ENCODE data around the gene BRPF1.

Gene BRPF1

DNA sequence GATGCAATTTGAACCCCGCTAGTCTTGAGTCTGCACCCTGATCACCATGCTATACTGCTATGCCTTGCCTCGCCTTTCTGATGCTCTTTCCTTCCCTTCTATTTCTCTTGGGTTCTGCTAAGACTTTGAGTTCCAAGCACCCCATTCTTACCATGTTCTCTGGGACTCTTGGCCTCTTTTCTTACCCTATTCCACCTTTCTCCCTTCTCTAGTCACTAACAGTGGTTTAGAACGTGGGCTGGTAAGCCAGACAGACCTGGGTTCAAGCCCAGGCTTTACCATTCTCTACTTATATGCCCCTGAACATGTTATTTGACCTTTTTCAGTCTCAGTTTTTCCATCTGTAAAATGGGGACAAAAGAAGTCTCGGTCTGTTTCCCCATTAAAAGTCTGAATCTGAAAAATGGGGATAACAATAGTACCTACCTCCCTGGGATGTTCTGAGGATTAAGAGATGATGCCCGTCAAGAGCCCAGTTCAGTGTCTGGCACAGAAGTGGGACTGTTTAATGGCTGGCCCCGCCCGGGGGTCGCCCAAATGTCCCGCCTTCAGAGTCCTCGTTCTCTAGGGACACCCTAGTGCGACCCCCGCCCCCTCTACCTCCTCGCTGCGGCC lies 60.4 kb downstream of the BRPF1 start:
- no peak for DNase-seq

DNA sequence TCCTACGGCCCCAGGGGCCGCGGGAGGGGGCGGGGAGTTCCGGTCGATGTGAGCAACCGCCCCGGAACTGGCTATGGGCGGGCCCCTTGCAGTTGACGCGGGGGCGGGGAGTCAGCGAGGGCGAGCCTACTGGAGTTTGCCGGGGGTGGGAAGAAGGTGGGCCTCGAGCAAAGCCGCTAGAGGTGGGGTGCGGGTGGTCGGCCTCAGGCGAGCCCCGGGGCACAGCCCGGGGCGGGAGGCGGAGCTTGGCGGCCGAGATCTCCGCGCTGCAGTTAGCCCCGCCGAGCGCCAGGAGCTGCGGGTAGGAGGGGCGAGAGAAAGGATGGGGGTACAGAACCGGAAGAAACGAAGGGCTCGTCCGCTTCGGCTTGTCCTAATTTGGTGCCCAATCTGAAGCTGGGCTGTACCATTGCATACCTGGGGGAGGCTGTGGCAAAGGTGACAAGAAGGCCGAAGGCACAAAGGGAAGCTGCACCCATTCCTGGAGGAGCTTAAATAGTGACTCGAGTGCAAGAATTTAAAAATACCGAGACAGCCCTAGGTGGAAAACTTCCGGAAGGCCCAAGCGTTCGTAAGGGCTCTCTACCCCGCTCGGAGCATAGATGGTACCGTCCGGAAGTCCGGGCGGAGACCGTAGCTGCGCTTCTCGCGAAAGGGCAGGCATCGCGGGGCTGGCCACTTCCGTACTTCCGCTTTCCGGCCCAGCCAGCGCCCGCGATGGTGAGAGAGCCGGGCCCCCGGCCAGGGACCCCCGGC lies 61.0 kb downstream of the BRPF1 start, which contains the start of the genes ARPC4 and TADA3:
TSS of gene ARPC4 (plus strand) at position 678 of the 756 bp plus-strand sequence. CDS start at position 718, 40 bp downstream.
TSS of gene TADA3 (minus strand) at position 69 of the 756 bp plus-strand sequence. CDS start 1,007 bp downstream, outside the sequence.
- DNase-seq = peak; percentile 83

DNA sequence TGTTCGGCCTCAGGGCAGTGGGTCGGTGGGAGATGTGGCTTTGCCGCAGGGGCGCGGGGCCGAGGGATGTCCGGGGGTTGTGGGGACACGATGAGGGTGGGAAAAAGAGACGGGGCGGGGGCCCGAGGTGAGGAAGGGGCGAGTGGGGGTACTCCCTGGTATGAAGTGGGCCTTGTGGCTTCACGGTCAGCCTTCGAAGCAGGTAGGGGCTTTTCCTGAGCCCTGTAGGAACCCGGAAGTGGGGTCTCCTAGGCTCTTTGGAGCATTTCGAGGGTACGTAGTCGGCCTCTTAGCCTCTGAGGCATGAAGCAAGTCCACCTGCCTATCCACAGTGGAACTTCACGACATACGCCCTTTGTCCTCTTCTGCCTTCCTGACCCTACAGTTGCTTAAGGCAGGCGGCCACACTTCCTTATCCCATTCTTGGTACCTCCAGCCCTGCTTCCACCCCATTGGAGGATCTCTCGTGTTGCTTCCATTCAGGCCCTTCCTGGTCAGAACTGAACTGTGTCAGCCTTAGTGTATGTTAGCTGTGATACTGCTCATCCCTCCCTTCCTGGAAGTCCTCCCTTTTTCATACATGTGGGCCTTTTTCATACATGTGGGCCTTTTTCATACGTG lies 61.7 kb downstream of the BRPF1 start:
- no peak for DNase-seq

- DNase-seq = no peak
Measured at GRCh38 chr3:9794400-9794799, 62.9 kb downstream of the BRPF1 start.

DNA sequence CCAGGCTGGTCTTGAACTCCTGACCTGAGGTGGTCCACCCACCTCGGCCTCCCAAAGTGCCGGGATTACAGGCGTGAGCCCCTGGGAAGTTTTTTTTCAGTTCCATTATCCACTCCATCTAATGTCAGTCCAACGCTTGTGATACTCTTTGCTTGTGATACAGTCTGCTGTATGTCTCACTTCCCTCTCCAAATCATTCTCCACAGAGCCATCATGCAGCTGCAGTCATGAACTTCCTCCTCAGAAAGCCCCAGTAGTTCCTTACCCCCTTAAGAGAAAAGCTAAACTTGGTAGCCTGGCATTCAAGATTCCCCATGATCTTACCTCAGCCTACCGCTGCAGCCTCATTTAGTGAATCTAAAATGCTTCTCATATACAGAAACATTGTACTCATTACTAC lies 63.7 kb downstream of the BRPF1 start:
- DNase-seq = no peak

DNA sequence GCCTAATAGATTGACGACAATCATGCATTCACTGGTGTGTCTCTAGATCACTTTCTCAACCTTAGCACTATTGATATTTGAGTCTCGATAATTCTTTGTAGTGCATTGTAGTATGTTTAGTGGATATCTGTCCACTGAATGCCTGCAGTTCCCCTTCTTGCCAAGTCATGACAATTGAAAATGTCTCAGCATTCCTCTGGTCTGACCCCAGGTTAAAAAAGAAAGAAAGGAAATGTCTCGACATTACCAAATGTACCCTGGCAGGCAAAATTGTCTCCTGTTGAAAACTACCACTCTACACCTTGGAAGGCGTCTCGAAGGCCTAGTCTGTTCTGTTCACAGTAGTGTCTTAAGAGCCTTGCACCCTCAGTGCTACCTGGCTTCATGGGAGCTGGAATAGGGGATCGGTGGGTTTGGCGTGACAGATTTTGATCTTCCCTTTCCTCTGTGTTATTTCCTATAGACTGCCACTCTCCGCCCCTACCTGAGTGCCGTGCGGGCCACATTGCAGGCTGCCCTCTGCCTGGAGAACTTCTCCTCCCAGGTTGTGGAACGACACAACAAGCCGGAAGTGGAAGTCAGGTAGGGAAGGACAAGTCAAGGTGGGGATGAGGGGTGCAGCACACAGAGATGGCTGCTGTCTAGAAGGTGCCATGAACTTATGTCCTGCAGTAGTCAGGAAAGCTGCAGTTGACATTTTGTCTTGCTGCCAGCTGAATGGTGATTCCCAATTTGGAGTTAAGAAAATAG lies 65.8 kb downstream of the BRPF1 start:
- no peak for DNase-seq
